ENCODE results near the gene GABRG3.

The GABRG3 gene

DNA sequence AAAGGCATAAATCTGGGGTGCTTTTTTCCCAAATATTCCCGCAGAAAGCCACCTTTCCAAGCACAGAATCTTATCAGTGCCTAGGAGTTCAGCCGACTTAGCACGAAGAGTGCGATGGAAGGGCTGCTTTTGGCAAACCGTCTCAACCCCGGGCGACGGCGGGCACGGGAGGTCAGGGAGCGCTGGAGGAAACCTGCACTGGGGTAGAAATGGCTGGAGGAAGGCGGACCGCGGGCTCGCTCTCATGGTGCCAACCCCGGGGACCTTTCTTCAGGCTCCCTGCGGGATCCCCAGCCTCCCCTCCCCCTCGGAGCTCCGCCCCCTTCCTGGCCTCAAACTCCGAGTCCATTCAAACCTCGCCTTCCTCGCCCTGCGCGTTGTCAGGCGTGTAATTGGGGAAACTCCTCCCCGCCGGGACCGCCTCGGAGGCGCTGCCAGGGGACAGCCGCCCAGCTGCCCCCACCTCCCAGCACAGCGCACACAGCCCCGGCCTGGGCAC, at the start of gene GABRG3:
TSS of gene GABRG3 (plus strand) at position 470 of the 499 bp plus-strand sequence.
- DNase-seq (ENCODE audit: low spot score) = no peak

DNA sequence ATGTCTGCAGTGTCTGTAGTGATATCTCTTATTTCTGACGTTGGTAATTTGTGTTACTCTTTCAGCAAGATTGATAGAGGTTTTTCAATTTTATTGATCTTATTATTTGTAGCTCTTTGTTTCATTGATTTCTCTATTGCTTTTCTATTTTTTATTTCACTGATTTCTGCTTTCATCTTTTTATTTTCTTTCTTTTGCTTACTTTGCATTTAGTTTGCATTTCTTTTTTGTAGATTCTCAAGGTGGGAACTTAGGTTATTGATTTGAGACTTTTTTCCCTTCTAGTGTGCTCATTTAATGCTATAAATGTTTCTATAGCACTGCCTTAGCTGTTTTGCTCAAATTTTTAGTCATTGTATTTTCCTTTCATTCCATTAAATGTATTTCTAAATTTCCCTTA, 49.5 kb upstream of the GABRG3 start:
- DNase-seq (ENCODE audit: low spot score) = no peak

DNA sequence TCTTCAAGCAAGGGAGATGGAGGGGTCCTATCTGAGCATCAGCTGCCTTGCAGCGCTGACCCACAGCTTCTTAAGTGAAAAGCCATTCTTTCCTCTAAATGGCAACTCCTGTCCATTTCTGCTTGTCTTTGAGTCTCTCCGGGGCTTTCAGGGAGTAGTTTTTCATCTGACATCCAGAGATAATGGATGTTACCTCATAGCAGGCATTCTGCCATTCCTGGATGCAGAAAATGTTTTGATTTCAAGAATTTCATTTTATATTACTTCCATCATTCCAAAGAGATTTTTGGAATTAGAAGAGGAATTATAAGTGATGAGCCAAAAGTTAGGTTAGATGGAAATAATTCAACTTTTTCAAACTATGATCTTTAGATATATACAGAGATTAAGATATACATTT, 44.9 kb upstream of the GABRG3 start:
- no peak for DNase-seq (ENCODE audit: low spot score)

DNA sequence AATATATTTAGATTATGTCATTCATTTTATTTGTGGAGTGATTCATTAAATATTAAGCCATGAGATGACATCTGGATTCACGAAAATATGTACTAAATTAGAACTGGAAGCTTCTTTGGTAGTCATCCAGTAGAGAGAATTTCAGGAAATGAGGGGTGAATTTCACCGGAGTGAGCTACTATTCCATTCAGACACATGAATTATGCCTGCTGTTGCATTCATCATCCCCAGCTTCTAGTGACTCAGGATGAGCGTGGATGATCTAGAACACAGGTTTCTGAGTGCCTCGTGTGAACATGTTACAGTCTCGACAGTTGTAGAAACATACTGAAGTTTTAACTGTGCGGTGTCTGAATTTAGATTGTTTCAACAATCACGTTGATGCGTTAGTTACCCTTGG, 42.9 kb upstream of the GABRG3 start:
- no peak for DNase-seq (ENCODE audit: low spot score)

DNA sequence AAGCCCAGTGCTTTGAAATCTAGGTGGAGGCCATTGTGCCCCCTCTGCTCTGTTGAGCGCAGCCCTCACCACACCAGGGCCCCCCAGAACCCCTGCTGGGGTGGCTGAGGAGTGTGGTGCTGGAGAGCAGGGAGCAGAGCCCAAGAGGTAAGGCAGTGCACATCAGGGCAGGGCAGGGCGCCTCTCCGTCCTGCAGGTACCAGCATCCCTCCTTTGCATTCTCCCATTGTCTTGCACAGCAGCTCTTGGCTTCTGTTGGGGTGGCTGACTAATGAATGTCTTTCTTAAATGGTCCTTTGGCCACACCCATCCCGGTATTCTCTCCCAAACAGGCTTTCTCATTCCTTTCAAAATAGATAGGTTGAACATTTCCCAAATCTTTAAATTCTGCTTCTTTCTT, 41.4 kb upstream of the GABRG3 start:
- no peak for DNase-seq (ENCODE audit: low spot score)

DNA sequence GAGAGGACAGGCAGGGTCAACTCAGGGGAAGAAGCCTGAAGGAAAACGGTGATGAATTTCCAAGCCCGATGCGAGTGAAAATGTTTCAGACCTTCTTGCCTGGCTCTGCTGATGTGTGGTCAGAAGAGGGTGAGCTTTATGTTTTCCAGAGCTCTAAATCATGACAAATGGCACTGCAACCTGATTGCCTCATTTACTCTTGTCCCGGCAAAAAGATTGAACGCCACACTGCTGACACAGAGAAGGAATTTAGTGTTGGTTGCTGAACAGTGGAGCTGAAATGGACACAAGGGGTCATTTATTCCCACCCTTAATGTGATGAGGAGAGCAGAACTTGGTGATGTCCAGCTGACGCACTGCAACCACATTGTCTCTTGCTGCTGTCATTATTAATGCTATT, 36.1 kb upstream of the GABRG3 start:
- DNase-seq (ENCODE audit: low spot score) = no peak

DNA sequence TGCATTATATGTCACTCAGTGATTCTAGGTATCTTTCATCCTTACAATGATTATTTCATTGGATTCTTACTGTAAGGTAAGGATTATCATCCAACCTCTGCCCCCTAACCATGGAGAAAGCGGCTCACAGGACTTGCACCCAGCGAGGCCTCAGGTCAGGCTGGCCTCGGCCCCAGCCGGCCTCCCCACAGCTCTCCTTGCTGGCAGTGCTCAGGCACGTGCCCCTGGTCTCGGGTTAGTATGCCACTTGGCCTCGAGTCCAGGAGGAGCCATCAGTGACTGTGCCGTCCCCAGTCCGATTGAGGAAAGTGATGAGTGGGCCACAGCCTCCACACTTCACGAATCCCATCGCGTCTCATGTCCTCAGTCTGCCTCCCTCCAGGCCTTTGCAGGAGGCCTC, 35.7 kb upstream of the GABRG3 start:
- no peak for DNase-seq (ENCODE audit: low spot score)

DNA sequence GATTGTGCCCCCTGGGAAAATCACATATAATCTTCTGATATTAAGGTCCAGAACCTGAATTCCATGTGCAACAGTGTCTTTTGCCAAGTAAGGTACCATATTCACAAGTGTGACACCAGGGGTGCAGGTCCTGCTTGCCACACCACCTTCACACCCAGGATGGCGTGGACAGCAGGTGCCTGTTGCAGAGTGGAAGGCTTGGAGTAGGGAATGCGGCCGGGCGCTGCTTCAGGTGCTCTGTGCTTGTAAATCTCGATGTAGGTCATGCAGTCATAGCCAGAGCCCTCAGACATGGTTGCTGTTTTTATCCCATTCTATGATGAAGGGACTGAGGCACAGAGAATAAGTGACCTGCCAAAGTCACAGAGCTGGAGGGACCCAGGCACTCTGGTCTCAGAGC, 34.5 kb upstream of the GABRG3 start:
- DNase-seq (ENCODE audit: low spot score) = no peak

DNA sequence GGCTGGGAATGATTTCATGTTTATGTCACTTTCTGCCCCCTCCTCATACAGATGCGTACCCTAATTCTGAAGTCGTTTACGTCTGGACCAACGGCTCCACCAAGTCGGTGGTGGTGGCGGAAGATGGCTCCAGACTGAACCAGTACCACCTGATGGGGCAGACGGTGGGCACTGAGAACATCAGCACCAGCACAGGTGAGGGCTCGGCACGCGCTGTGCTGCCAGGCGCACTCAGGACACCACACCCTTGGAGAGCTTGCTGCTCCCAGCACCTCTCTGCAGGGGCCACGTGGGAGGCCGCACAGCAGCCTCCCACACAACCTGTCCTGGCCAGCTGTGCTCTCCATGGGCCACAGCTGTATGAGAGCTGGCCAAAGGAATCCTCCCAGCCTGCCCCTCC, 33.8 kb upstream of the GABRG3 start:
- DNase-seq (ENCODE audit: low spot score) = no peak

DNA sequence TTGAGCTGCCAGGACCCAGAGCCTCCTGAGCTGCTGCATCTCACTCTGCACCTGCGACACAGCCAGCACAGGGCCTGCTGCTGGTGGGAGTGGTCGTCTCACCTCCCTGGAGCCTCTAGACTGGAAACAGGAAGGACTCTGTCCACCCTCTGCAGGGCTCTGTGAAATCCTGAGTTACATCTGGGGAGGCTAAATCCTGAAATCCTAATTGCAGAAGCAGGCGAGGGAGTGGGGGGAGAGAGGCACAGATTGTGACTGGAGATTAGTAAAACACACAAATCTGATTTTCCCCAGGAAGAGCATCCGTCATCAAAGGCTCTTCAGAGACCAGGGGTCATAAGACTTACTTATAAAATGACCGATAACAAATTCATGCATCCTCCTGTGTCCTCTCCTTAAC, 31.6 kb upstream of the GABRG3 start:
- no peak for DNase-seq (ENCODE audit: low spot score)

DNA sequence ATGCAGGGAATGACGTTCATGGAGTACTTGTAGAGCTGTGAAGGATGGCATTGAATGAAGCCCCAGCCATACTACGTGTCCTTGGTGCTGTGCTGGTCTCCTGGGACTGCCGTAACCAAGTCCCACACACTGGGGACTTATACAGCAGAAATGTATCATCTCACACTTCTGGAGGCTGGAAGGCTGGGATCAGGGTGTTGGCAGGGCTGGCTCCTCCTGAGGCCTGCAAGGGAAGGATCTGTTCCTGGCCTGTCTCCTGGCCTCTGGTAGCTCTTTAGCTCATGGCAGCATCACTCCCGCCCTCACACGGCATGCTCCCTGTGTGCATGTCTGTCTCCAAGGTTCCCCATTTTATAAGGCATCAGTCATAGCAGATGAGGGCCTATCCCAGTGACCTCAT, 29.5 kb upstream of the GABRG3 start:
- DNase-seq (ENCODE audit: low spot score) = no peak

DNA sequence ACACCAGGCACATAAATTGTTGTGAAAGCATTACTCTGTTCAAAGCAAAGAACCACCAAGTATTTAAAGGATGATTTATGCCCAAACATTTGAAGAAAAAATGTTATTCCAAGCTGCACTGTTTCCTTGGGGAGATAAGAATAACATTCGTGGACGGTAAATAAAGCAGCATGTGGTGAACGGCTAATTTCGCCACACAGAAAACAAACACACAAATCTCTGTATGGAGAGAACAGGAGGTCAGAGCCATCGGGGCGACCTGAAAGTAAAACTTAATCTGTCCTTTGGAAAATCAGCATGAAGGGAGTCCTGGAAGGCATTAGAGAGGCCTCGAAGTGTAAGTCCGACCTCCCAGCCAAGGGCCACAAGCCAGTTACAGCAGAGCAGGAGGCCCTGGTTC, 27.1 kb upstream of the GABRG3 start:
- no peak for DNase-seq (ENCODE audit: low spot score)

DNA sequence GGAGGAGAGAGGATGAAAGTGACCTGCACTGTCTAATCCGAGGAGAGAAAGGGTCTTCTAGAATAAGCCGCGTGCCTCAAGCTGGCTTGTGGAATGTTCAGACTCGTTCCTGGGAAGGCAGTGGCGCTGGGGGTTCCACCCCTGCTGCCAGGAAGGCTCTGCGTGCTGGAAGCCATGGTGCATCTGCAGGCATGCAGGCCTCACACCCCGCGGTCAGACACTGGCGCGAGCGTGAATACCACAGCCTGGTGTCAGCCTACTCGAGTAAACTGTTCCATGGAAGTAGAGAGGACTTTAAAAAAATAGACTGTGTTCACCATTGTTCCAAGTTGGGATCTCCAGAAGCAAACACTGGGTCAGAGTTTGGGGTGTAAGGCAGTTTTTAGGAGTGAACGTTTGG, 25.9 kb upstream of the GABRG3 start:
- no peak for DNase-seq (ENCODE audit: low spot score)

DNA sequence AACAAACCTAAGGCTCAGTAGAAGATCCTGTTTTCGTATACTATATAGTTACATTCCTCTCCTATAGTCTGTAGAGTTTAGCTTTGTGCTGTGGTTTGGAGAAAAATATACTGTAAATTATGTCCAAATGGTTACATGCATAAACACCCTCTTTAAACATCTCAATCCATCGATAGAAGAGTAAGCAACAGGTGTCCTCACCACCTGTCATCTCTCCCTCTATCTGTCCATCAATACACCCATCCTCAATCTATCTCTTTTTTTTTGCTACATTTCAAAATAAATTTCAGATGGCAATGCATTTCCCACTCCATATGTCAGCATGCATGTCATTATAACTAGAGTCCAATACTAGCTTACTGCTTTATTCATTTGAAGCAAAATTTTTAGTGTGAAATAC, 21.0 kb upstream of the GABRG3 start:
- DNase-seq (ENCODE audit: low spot score) = no peak

DNA sequence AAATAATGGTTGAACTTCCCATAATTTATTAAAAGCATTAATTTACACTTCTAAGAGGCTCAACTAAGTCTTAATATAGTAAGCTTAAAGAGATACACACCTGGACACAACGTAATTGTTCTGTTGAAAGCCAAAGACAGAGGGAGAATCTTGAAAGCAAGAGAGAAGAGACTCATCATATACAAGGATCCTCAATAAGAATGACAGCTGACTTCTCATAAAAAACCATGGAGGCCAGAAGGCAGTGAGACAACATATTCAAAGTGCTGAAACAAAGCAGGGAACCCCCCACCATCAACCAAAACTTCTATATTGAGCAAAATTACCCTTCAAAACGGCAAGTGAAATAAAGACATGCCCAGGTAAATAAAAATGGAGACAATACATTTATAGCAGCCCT, 16.6 kb upstream of the GABRG3 start:
- no peak for DNase-seq (ENCODE audit: low spot score)

DNA sequence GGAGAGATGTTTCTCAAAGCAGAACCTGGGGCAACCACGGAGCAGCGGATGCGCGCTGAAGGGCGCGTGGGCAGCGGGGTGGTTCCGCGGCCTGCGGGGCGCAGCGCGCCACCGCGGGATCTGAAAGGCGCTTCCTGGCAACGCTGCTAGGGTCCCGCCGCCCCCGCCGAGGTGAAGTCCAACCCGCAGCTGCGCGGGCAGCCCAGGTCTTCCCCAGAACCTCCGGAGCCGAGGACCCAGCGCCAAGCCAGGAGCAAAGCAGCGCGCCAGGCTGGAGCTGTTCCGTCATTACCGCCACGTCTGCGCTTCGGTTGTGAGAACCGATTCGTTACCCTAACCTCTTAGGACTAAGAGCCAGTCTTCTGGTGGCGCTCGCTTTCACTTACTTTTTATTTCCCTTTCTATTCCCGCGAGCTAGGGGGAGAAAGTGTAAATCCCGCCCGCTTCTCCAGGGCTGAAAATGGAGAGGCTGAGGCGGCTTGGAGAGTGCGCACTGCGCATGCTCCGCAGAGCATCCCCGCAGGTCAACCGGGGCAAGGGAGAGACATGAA, 3.2 kb upstream of the GABRG3 start:
- DNase-seq (ENCODE audit: low spot score) = no peak

DNA sequence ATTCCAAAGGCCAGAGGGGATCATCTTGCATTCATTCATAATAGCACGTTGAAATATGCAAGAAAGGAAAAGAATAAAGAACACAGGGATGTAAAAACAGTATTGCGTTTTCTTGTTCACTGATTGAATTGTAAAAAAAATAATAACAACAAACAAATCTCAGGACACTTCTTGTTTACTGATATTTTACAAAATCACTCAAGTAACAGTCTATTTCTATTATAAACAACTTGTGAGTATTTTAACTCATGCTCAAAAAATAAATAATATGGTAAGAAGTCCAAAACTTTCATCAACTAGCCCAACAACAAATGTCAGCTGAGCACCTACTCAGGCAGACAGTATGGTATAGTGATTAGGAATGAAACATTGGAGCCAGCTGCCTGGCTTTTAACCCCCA, 2.2 kb upstream of the GABRG3 start:
- no peak for DNase-seq (ENCODE audit: low spot score)

DNA sequence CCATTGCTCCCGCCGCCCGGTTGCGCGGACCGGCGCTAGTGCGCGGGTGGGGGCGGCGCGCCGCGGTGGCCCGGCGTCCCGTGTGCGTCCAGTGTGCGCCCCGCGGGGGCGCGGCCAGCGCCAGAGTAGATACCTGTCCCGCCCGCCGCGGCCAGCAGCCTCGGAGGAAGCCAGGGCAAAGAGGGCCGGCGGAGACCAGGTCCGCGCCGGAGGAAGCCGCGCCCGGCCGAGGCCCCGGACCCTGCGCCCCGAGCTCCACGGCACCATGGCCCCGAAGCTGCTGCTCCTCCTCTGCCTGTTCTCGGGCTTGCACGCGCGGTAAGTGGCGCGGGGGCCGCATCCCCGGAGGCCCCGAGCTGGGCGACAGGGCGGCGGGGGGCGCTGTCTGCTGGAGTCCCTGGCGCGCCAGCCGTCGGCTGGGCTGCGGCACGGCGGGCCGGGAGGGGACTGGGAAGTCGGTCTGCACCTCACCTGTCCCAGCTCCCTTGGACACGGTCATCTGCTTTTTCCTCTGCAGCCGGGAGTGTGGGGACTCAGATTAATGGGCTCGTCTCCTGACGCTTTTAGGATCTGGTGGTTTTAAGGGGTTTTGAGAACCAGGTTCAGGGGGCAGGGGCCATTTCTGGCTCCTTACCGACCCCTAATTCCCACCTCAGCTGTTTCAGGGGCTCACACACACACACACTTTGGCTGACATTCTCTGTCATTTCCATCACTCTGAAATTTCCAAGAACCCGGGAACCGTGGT, 464 bp downstream of the GABRG3 start:
- no peak for DNase-seq (ENCODE audit: low spot score)

DNA sequence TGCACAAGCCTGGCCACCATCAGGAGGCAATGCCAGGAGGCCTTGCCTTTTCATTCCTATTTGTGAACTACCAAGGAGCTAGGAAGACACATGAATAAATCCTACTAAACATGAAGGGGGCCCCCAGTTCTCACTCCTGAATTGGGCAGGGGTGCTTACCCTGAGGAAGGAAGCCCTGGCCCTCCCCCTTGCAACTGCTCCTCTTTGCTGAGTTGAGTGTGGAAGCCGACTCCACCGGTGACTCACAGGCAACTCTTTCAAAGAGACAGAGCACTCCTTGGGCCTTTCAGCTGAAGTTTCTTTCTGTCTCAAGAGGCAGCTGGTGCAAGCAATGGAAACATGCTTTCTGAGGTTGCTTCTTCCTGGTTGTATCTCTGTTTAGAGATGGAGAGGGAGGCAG, 1.7 kb downstream of the GABRG3 start:
- no peak for DNase-seq (ENCODE audit: low spot score)

DNA sequence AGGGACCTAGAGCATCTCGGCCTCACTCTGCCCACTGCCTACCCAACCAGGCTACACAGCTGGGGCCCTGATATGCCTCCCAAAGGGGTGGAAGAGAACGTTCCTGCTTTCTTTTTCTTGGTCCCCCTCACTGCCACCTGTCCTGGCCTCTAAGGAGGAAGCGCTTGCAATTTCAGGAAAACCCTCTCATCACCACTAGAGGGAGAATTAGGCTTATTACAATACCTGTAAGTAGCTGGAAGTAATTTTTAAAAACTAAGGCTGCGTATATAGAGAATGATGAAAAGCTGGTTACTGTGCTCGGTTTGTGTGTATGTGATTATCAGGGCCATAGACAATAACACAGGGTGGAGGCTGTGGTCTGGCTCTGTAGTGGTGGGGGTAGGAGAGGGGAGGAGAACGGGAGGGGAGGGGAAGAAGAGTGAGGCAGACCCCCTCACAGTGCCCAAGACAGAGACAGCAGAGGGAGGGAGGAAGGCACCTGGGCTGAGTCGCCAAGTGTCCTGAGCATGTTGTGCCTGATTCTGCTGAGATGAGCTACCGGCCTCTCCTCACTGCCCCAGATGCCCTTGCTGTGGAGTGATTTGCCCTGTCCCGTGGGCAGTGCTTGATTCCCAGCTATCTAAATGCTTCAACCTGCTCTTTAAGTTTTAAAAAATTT, 3.3 kb downstream of the GABRG3 start:
- DNase-seq (ENCODE audit: low spot score) = no peak

DNA sequence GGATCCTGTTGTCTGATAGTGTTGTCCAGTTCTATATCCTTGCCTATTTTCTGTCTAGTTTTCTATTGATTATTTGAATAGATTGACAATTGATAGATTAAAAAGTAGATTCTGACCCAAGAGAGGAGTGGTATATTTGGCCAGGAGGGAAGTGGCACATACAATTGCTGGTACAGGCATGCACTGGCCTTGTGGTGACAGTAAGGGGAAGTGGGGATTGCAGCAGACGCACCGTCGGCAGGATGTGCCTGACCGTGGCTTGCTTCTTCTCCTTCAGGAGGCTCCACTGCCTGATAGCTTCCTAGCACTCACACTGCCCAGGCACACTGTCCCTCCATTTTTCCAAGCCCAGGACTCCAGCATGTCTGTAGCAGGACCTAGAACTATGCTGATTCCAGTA, 10.5 kb downstream of the GABRG3 start:
- no peak for DNase-seq (ENCODE audit: low spot score)

DNA sequence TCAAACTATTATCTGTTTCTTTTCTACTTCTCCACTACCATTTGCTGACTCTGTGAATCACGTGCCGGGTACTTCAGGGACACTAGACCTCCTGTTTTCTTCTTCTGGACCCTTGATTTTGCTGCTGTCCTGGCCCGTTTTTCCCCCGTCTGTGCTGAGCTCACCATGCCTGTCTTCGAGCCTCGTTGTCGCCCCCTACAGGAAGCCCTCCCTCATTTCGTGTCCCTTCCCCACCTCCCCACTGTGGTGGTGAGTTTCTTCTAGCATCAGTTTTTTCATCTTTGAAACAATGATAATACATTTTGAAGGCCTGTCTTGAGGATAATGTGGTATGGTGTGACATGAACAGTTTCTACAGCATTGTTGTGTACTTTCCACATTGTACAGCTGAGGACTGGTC, 12.8 kb downstream of the GABRG3 start:
- DNase-seq (ENCODE audit: low spot score) = no peak

DNA sequence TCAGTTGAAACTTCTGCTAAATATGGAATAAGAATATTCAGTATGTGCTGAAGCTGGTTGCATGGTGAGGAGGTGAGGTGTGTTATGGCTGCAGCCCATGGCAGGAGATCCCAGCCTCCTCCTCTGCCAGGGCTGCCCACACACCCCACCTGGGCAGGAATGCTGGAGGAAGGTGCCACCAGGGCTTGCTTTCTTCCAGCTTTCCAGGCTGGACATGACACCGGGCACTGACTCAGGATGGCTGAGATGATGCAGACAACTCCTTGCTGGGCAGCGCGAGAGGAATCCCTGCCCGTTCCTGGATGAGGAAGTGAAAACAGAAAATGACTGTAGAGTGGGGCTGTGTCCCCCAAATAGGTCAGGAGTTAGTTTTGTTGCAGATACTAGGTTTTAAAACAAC, 14.1 kb downstream of the GABRG3 start:
- DNase-seq (ENCODE audit: low spot score) = no peak

DNA sequence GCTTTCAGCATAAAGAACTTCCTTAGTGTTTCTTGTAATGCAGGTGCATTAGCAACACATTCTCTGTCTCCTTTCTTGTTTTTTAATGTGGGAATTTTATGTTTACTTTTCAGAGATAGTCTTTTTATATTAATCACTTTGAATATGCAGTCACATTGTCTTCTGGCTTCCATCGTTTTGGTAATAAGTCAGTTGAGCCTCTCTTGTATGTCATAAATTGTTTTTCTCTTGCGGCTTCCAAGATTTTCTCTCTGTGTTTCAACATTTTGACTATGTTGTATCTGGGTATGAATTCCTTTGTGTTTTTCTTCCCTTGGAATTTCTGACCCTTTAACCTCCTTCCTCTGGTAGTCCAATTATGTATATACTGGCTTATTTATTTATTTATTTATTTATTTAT, 25.3 kb downstream of the GABRG3 start:
- DNase-seq (ENCODE audit: low spot score) = no peak
